ENCODE results near the gene GLMP.

Gene GLMP

GRCh38 chr1:156281693-156282478 lies 13.6 kb downstream of the GLMP start:
- peak; percentile 41 to 54 for DNase-seq
- TF ChIP-seq POLR2A (IDR thresholded peaks at IDR 0.05; ENCODE audit: low read length) (no peak), GATA1 (IDR thresholded peaks at IDR 0.05; ENCODE audit: low read depth, low read length) (no peak)

GRCh38 chr1:156281281-156281680 lies 14.2 kb downstream of the GLMP start:
- DNase-seq, result peak; percentile 79 to 81
- no peak for TF ChIP-seq GATA1 (IDR thresholded peaks at IDR 0.05; ENCODE audit: low read depth, low read length)
- no peak for TF ChIP-seq POLR2A (IDR thresholded peaks at IDR 0.05; ENCODE audit: low read length)

GRCh38 chr1:156279837-156280236 lies 15.6 kb downstream of the GLMP start:
- no peak for DNase-seq
- TF ChIP-seq POLR2A (IDR thresholded peaks at IDR 0.05; ENCODE audit: low read length), result no peak
- no peak for TF ChIP-seq GATA1 (IDR thresholded peaks at IDR 0.05; ENCODE audit: low read depth, low read length)

GRCh38 chr1:156276966-156277381 lies 18.5 kb downstream of the GLMP start:
- TF ChIP-seq POLR2A (IDR thresholded peaks at IDR 0.05; ENCODE audit: low read length) (no peak), GATA1 (IDR thresholded peaks at IDR 0.05; ENCODE audit: low read depth, low read length) (no peak)
- no peak for DNase-seq

- no peak for DNase-seq
- TF ChIP-seq GATA1 (IDR thresholded peaks at IDR 0.05; ENCODE audit: low read depth, low read length) (no peak), POLR2A (IDR thresholded peaks at IDR 0.05; ENCODE audit: low read length) (no peak)
Measured at GRCh38 chr1:156276532-156276931, 18.9 kb downstream of the GLMP start.

- DNase-seq, result no peak
- no peak for TF ChIP-seq GATA1 (IDR thresholded peaks at IDR 0.05; ENCODE audit: low read depth, low read length)
- no peak for TF ChIP-seq POLR2A (IDR thresholded peaks at IDR 0.05; ENCODE audit: low read length)
Measured at GRCh38 chr1:156270314-156270713, 25.2 kb downstream of the GLMP start.

GRCh38 chr1:156268336-156268735 lies 27.1 kb downstream of the GLMP start:
- no peak for DNase-seq
- TF ChIP-seq POLR2A (IDR thresholded peaks at IDR 0.05; ENCODE audit: low read length) (no peak), GATA1 (IDR thresholded peaks at IDR 0.05; ENCODE audit: low read depth, low read length) (no peak)

- no peak for DNase-seq
- TF ChIP-seq GATA1 (IDR thresholded peaks at IDR 0.05; ENCODE audit: low read depth, low read length) (no peak), POLR2A (IDR thresholded peaks at IDR 0.05; ENCODE audit: low read length) (no peak)
Measured at GRCh38 chr1:156266051-156266450, 29.4 kb downstream of the GLMP start.

- TF ChIP-seq GATA1 (IDR thresholded peaks at IDR 0.05; ENCODE audit: low read depth, low read length), result no peak
- no peak for TF ChIP-seq POLR2A (IDR thresholded peaks at IDR 0.05; ENCODE audit: low read length)
- no peak for DNase-seq
Measured at GRCh38 chr1:156263288-156263655, 32.2 kb downstream of the GLMP start.

- DNase-seq, result peak; percentile 25 to 69
- TF ChIP-seq POLR2A (IDR thresholded peaks at IDR 0.05; ENCODE audit: low read length) (no peak), GATA1 (IDR thresholded peaks at IDR 0.05; ENCODE audit: low read depth, low read length) (no peak)
Measured at GRCh38 chr1:156262461-156263287, 32.8 kb downstream of the GLMP start.

- DNase-seq, result no peak
- TF ChIP-seq POLR2A (IDR thresholded peaks at IDR 0.05; ENCODE audit: low read length), result no peak
Measured at GRCh38 chr1:156260896-156261295, 34.6 kb downstream of the GLMP start.

- peak; percentile 19 to 31 for DNase-seq
- TF ChIP-seq POLR2A (IDR thresholded peaks at IDR 0.05; ENCODE audit: low read length) (no peak), GATA1 (IDR thresholded peaks at IDR 0.05; ENCODE audit: low read depth, low read length) (no peak)
Measured at GRCh38 chr1:156259805-156260204, 35.7 kb downstream of the GLMP start.

GRCh38 chr1:156258859-156259258 lies 36.6 kb downstream of the GLMP start:
- DNase-seq, result no peak
- no peak for TF ChIP-seq POLR2A (IDR thresholded peaks at IDR 0.05; ENCODE audit: low read length)
- TF ChIP-seq GATA1 (IDR thresholded peaks at IDR 0.05; ENCODE audit: low read depth, low read length), result no peak

- DNase-seq, result no peak
- TF ChIP-seq POLR2A (IDR thresholded peaks at IDR 0.05; ENCODE audit: low read length), result no peak
- no peak for TF ChIP-seq GATA1 (IDR thresholded peaks at IDR 0.05; ENCODE audit: low read depth, low read length)
Measured at GRCh38 chr1:156257711-156258110, 37.8 kb downstream of the GLMP start.

- no peak for TF ChIP-seq POLR2A (IDR thresholded peaks at IDR 0.05; ENCODE audit: low read length)
- TF ChIP-seq GATA1 (IDR thresholded peaks at IDR 0.05; ENCODE audit: low read depth, low read length), result no peak
- DNase-seq, result no peak
Measured at GRCh38 chr1:156253634-156254033, 41.8 kb downstream of the GLMP start.
